ENCODE results near the gene DCAF17. TPM values are rescaled to one million over a fixed set of nuclear protein-coding genes. Genes with fewer than 3 reads are reported as not detected.

Gene DCAF17
- total and polyA plus RNA-seq, 8 donors: 1.2 to 33.9 (median 12.0) TPM

GRCh38 chr2:171404261-171404660 lies 29.8 kb upstream of the DCAF17 start:
- peaks cover 0 to 3% (median 0%) of the 10 kb centered on the region in 4 donors for H3K4me1 ChIP-seq
- no peak overlapping the region for H3K27ac ChIP-seq
- no peak for DNase-seq
- WGBS, 5 donors: 79 to 95% (median 85%) methylated on average over 5 of the region's 5 CpGs
- peaks cover 0 to 8% (median 0%) of the 10 kb centered on the region in 4 donors for H3K9me3 ChIP-seq
- TF ChIP-seq POLR2AphosphoS5 (IDR thresholded peaks at IDR 0.05) (no peak), CTCF (IDR thresholded peaks at IDR 0.05) (no peak), POLR2A (IDR thresholded peaks at IDR 0.05) (no peak), EP300 (IDR thresholded peaks at IDR 0.05) (no peak)
- intact Hi-C loops (cut with DNase I; ENCODE audit: low total_unique reads): no loop called here
- H3K4me3 ChIP-seq: no peak overlapping the region
- H3K36me3 ChIP-seq: no peaks in the 10 kb centered on the region
- no peaks in the 10 kb centered on the region for H3K27me3 ChIP-seq

GRCh38 chr2:171404719-171405118 lies 29.3 kb upstream of the DCAF17 start:
- no peak overlapping the region for H3K27ac ChIP-seq
- 90 to 93% (median 91%) methylated on average over 2 of the region's 2 CpGs for WGBS, 5 donors
- intact Hi-C loops (cut with DNase I; ENCODE audit: low total_unique reads): no loop called here
- no peaks in the 10 kb centered on the region for H3K36me3 ChIP-seq
- H3K27me3 ChIP-seq: no peaks in the 10 kb centered on the region
- H3K4me1 ChIP-seq: peaks cover 0 to 7% (median 0%) of the 10 kb centered on the region in 4 donors
- H3K4me3 ChIP-seq: no peak overlapping the region
- peaks cover 0 to 8% (median 0%) of the 10 kb centered on the region in 4 donors for H3K9me3 ChIP-seq
- no peak for TF ChIP-seq POLR2AphosphoS5 (IDR thresholded peaks at IDR 0.05)
- no peak for TF ChIP-seq POLR2A (IDR thresholded peaks at IDR 0.05)
- no peak for TF ChIP-seq CTCF (IDR thresholded peaks at IDR 0.05)
- DNase-seq: no peak

- no peak overlapping the region for H3K4me3 ChIP-seq
- H3K27me3 ChIP-seq: no peaks in the 10 kb centered on the region
- no peak for TF ChIP-seq POLR2A (IDR thresholded peaks at IDR 0.05)
- DNase-seq: no peak
- peaks cover 0 to 8% (median 0%) of the 10 kb centered on the region in 4 donors for H3K9me3 ChIP-seq
- intact Hi-C loops (cut with DNase I; ENCODE audit: low total_unique reads): no loop called here
- H3K36me3 ChIP-seq: no peaks in the 10 kb centered on the region
- WGBS, 5 donors: 97 to 100% (median 98%) methylated on average over 1 of the region's 1 CpG
- H3K27ac ChIP-seq: no peak overlapping the region
- H3K4me1 ChIP-seq: peaks cover 0 to 14% (median 3%) of the 10 kb centered on the region in 4 donors
These were observed 28.5 kb upstream of the DCAF17 start for GRCh38 chr2:171405546-171405945.

- no peak for TF ChIP-seq EP300 (IDR thresholded peaks at IDR 0.05)
- no peak for TF ChIP-seq POLR2A (IDR thresholded peaks at IDR 0.05)
- H3K4me3 ChIP-seq: no peak overlapping the region
- H3K9me3 ChIP-seq: peaks cover 0 to 8% (median 0%) of the 10 kb centered on the region in 4 donors
- DNase-seq: no peak
- no peak overlapping the region for H3K27ac ChIP-seq
- H3K36me3 ChIP-seq: no peaks in the 10 kb centered on the region
- 81 to 97% (median 84%) methylated on average over 1 of the region's 1 CpG for WGBS, 5 donors
- intact Hi-C loops (cut with DNase I; ENCODE audit: low total_unique reads): no loop called here
- H3K4me1 ChIP-seq: peaks cover 0 to 16% (median 3%) of the 10 kb centered on the region in 4 donors
- H3K27me3 ChIP-seq: no peaks in the 10 kb centered on the region
These were observed 28.0 kb upstream of the DCAF17 start for GRCh38 chr2:171406044-171406443.

- peaks cover 0 to 3% (median 0%) of the 10 kb centered on the region in 4 donors for H3K9me3 ChIP-seq
- no peak overlapping the region for H3K27ac ChIP-seq
- 84 to 94% (median 89%) methylated on average over 4 of the region's 4 CpGs for WGBS, 5 donors
- intact Hi-C loops (cut with DNase I; ENCODE audit: low total_unique reads): no loop called here
- no peak for DNase-seq
- H3K36me3 ChIP-seq: no peaks in the 10 kb centered on the region
- H3K4me3 ChIP-seq: no peak overlapping the region
- H3K4me1 ChIP-seq: peaks cover 0 to 16% (median 4%) of the 10 kb centered on the region in 4 donors
- H3K27me3 ChIP-seq: no peaks in the 10 kb centered on the region
- no peak for TF ChIP-seq POLR2AphosphoS5 (IDR thresholded peaks at IDR 0.05)
- TF ChIP-seq CTCF (IDR thresholded peaks at IDR 0.05): no peak
- no peak for TF ChIP-seq POLR2A (IDR thresholded peaks at IDR 0.05)
- TF ChIP-seq EP300 (IDR thresholded peaks at IDR 0.05): no peak
These were observed 26.9 kb upstream of the DCAF17 start for GRCh38 chr2:171407030-171407675.
